GM12864 (cell line): ENCODE data around the gene LRRC4.

Source experiments
- DNase-seq: peaks from one replicate; pipeline ENCODE4 v3.0.0-alpha.2; 2011; ENCODE audit warnings: low read depth
- H3K4me3 ChIP-seq: 2 replicates; pipeline ENCODE4 v1.5.1; 2011; ENCODE audit warnings: mild to moderate bottlenecking, low read depth, low read length, control low read depth
- CTCF ChIP-seq: IDR thresholded peaks from 2 replicates; pipeline ENCODE4 v1.5.1; 2011; ENCODE audit warnings: low read depth, mild to moderate bottlenecking, moderate library complexity, low read length, control low read depth, inconsistent platforms; ENCODE audit errors: missing control alignments

LRRC4 gene

GRCh38 chr7:128063088-128063487 lies 31.9 kb upstream of the LRRC4 start:
- DNase-seq = no peak
- no peak overlapping the region for H3K4me3 ChIP-seq
- TF ChIP-seq CTCF = no peak

GRCh38 chr7:128060018-128060417 lies 28.8 kb upstream of the LRRC4 start:
- no peak for TF ChIP-seq CTCF
- no peak for DNase-seq

GRCh38 chr7:128059143-128059988 lies 28.1 kb upstream of the LRRC4 start:
- H3K4me3 ChIP-seq = no peak overlapping the region
- no peak for DNase-seq
- TF ChIP-seq CTCF = no peak

More at GRCh38 chr7:128060018-128060417, 28.8 kb upstream of the LRRC4 start:
- H3K4me3 ChIP-seq = no peak overlapping the region

GRCh38 chr7:128057909-128058308 lies 26.7 kb upstream of the LRRC4 start:
- no peak for TF ChIP-seq CTCF
- no peak overlapping the region for H3K4me3 ChIP-seq
- DNase-seq = no peak

- no peak for TF ChIP-seq CTCF
- DNase-seq = no peak
- no peak overlapping the region for H3K4me3 ChIP-seq
Observed at GRCh38 chr7:128056901-128057300, 25.7 kb upstream of the LRRC4 start.

- no peak for TF ChIP-seq CTCF
- no peak for DNase-seq
- H3K4me3 ChIP-seq = no peak overlapping the region
Observed at GRCh38 chr7:128055637-128056036, 24.4 kb upstream of the LRRC4 start.

- DNase-seq = no peak
Observed at GRCh38 chr7:128054511-128054910, 23.3 kb upstream of the LRRC4 start.

More at GRCh38 chr7:128054511-128054910, 23.3 kb upstream of the LRRC4 start:
- no peak for TF ChIP-seq CTCF
- H3K4me3 ChIP-seq = no peak overlapping the region
